Trophoblast cell (in vitro differentiated cells and primary cell): ENCODE results near the gene EPC2.

ENCODE experiments used
- DNase-seq, 2 donors: peaks; one replicate each; pipeline ENCODE4 v3.0.0-alpha.2; 2016
- H2AFZ ChIP-seq: 2 replicates; pipeline ENCODE4 v1.6.1; 2013; ENCODE audit warnings: low read length, moderate library complexity, mild to moderate bottlenecking; ENCODE audit not compliant: insufficient read depth, poor library complexity
- H2AK5ac ChIP-seq: 2 replicates; pipeline ENCODE4 v1.6.1; 2013; ENCODE audit warnings: mild to moderate bottlenecking, low read length
- H2BK120ac ChIP-seq: 2 replicates; pipeline ENCODE4 v1.6.1; 2013; ENCODE audit warnings: low read length, mild to moderate bottlenecking, moderate library complexity; ENCODE audit not compliant: insufficient read depth, poor library complexity
- H2BK12ac ChIP-seq: 2 replicates; pipeline ENCODE4 v1.6.1; 2013; ENCODE audit warnings: mild to moderate bottlenecking, low read length, moderate library complexity
- H2BK5ac ChIP-seq: 2 replicates; pipeline ENCODE4 v1.6.1; 2013; ENCODE audit warnings: low read length, low read depth, moderate library complexity, mild to moderate bottlenecking; ENCODE audit not compliant: poor library complexity
- H3K14ac ChIP-seq: 2 replicates; pipeline ENCODE4 v1.6.1; 2013; ENCODE audit warnings: mild to moderate bottlenecking, low read length
- H3K18ac ChIP-seq: 2 replicates; pipeline ENCODE4 v1.6.1; 2013; ENCODE audit warnings: mild to moderate bottlenecking, low read length
- H3K23ac ChIP-seq: 2 replicates; pipeline ENCODE4 v1.6.1; 2013; ENCODE audit warnings: low read length
- H3K27ac ChIP-seq: 2 replicates; pipeline ENCODE4 v1.5.1; 2013; ENCODE audit warnings: low read depth, mild to moderate bottlenecking, inconsistent platforms, low read length, moderate library complexity
- H3K27me3 ChIP-seq: 2 replicates; pipeline ENCODE4 v1.6.1; 2013; ENCODE audit warnings: inconsistent platforms, mild to moderate bottlenecking, low read length, moderate library complexity; ENCODE audit not compliant: insufficient read depth
- H3K36me3 ChIP-seq, 2 experiments: 1 replicate in 1 of 2; 2 replicates in 1 of 2; pipeline ENCODE4 v1.6.1; 2013; ENCODE audit warnings: low read length in 2 of 2, mild to moderate bottlenecking in 2 of 2, moderate library complexity in 1 of 2; ENCODE audit not compliant: insufficient read depth in 2 of 2, control insufficient read depth in 1 of 2
- H3K4ac ChIP-seq: 2 replicates; pipeline ENCODE4 v1.6.1; 2013; ENCODE audit warnings: low read depth, mild to moderate bottlenecking, low read length, moderate library complexity
- H3K4me1 ChIP-seq, 2 experiments: 1 replicate in 1 of 2; 2 replicates in 1 of 2; pipeline ENCODE4 v1.6.1; 2013; ENCODE audit warnings: low read length in 2 of 2, mild to moderate bottlenecking in 2 of 2, moderate library complexity in 1 of 2; ENCODE audit not compliant: insufficient read depth in 2 of 2, control insufficient read depth in 1 of 2
- H3K4me2 ChIP-seq: 2 replicates; pipeline ENCODE4 v1.6.1; 2013; ENCODE audit warnings: inconsistent platforms, mild to moderate bottlenecking, low read length, moderate library complexity
- H3K4me3 ChIP-seq: 2 replicates; pipeline ENCODE4 v1.5.1; 2013; ENCODE audit warnings: mild to moderate bottlenecking, low read depth, low read length, inconsistent platforms
- H3K79me1 ChIP-seq: one replicate; pipeline ENCODE4 v1.6.1; 2013; ENCODE audit warnings: low read length
- H3K79me2 ChIP-seq: 2 replicates; pipeline ENCODE4 v1.6.1; 2013; ENCODE audit warnings: low read length, mild to moderate bottlenecking; ENCODE audit not compliant: control insufficient read depth, insufficient read depth, poor library complexity
- H3K9ac ChIP-seq: 2 replicates; pipeline ENCODE4 v1.6.1; 2013; ENCODE audit warnings: mild to moderate bottlenecking, low read length
- H3K9me3 ChIP-seq: 2 replicates; pipeline ENCODE4 v1.6.1; 2013; ENCODE audit warnings: low read depth, mild to moderate bottlenecking, control low read depth, inconsistent platforms, low read length; ENCODE audit not compliant: insufficient read depth
- H4K12ac ChIP-seq: 2 replicates; pipeline ENCODE4 v1.6.1; 2013; ENCODE audit warnings: low read depth, mild to moderate bottlenecking, low read length, moderate library complexity
- H4K8ac ChIP-seq: 2 replicates; pipeline ENCODE4 v1.6.1; 2013; ENCODE audit warnings: low read depth, mild to moderate bottlenecking, low read length, moderate library complexity
- H4K91ac ChIP-seq: one replicate; pipeline ENCODE4 v1.6.1; 2013; ENCODE audit warnings: low read depth, mild to moderate bottlenecking, low read length, moderate library complexity
- WGBS: extraction: QIAGEN DNeasy Blood & Tissue Kit; methylation state at CpG from one replicate; pipeline ENCODE4 v1.1.7; 2013; ENCODE audit warnings: missing lambda C conversion rate; ENCODE audit not compliant: insufficient read length, insufficient coverage; ENCODE audit errors: extremely low coverage; 5-methylcytosine and 5-hydroxymethylcytosine counted together

EPC2 gene

DNA sequence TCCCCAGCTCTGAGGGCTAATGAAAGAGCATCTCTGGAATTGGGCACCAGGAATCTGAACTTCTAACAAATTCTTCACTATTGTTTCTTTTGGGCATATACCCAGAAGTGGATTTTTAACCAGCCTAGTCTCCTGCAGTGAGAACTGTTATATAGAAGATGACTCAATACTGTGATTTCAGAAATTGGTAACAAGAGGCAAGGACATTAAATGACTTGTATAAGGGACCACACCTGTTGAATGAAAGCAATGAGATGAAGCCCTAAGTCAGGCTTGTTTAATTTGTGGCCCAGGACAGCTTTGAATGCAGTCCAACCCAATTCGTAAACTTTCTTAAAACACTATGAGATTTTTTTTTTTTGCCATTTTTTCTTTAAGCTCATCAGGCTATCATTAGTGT, 57.9 kb downstream of the EPC2 start:
- H3K27ac ChIP-seq = no peak overlapping the region
- no peak overlapping the region for H3K4me3 ChIP-seq
- H3K4me1 ChIP-seq = no peaks in the 10 kb centered on the region
- H4K8ac ChIP-seq = no peak overlapping the region
- no peak overlapping the region for H2AK5ac ChIP-seq
- no peaks in the 10 kb centered on the region for H3K79me2 ChIP-seq
- H2BK120ac ChIP-seq = no peak overlapping the region
- WGBS = no CpG with 5 or more reads among the region's 1 CpG
- no peak overlapping the region for H3K14ac ChIP-seq
- DNase-seq = no peak
- H2BK5ac ChIP-seq = no peak overlapping the region
- no peak overlapping the region for H3K9ac ChIP-seq
- H4K91ac ChIP-seq = no peak overlapping the region
- H3K4ac ChIP-seq = no peak overlapping the region
- H3K79me1 ChIP-seq = no peaks in the 10 kb centered on the region
- no peak overlapping the region for H2AFZ ChIP-seq
- no peak overlapping the region for H2BK12ac ChIP-seq
- H4K12ac ChIP-seq = no peak overlapping the region
- H3K27me3 ChIP-seq = no peaks in the 10 kb centered on the region
- no peaks in the 10 kb centered on the region for H3K36me3 ChIP-seq
- H3K4me2 ChIP-seq = no peak overlapping the region
- no peak overlapping the region for H3K23ac ChIP-seq
- H3K18ac ChIP-seq = no peak overlapping the region
- peaks cover 2% of the 10 kb centered on the region for H3K9me3 ChIP-seq

DNA sequence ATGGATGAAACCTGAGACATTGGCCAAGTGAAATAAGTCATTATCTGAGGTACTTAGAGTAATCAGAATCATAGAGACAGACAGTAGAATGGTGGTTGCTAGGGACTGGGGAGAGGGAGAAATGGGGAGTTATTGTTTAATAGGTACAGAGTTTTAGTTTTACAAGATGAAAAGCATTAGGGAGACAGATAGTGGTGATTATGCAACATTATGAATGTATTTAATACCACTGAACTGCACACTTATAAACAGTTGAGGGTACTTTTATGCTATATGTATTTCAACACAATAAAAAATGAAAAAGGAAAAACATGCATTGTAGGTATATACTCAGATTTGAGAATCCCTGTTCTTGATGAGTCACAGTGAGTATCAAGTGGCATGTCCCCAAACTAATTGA, 59.7 kb downstream of the EPC2 start:
- Histone ChIP-seq H3K27ac (no peak overlapping the region), H3K9ac (no peak overlapping the region), H2BK120ac (no peak overlapping the region), H3K27me3 (no peaks in the 10 kb centered on the region), H2BK12ac (no peak overlapping the region), H2BK5ac (no peak overlapping the region), H3K4me1 (no peaks in the 10 kb centered on the region), H2AFZ (no peak overlapping the region), H3K79me1 (no peaks in the 10 kb centered on the region), H4K91ac (no peak overlapping the region), H2AK5ac (no peak overlapping the region), H3K18ac (no peak overlapping the region), H4K8ac (no peak overlapping the region), H3K23ac (no peak overlapping the region), H4K12ac (no peak overlapping the region), H3K4me2 (no peak overlapping the region), H3K4ac (no peak overlapping the region), H3K9me3 (peaks cover 2% of the 10 kb centered on the region), H3K79me2 (no peaks in the 10 kb centered on the region), H3K36me3 (no peaks in the 10 kb centered on the region), H3K14ac (no peak overlapping the region), H3K4me3 (no peak overlapping the region)
- DNase-seq = no peak

DNA sequence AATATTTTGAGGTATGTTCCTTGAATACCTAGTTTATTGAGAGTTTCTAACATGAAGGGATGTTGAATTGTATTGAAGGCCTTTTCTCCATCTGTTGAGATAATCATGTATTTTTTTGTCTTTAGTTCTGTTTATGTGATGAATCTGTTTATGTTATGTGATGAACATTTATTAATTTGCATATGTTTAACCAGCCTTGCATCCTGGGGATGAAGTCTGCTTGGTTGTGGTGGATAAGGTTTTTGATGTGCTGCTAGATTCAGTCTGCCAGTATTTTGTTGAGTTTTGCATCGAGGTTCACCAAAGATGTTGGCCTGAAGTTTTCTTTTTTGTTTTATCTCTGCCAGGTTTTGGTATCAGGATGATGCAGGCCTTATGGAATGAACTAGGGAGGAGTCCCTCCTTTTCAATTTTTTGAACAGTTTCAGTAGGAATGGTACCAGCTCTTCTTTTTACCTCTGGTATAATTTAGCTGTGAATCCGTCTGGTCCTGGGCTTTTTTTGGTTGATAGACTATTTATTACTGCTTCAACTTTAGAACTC, 71.9 kb downstream of the EPC2 start:
- WGBS = no CpG with 5 or more reads among the region's 2 CpGs
- Histone ChIP-seq H3K79me1 (peaks cover 4% of the 10 kb centered on the region), H3K27ac (no peak overlapping the region)

DNA sequence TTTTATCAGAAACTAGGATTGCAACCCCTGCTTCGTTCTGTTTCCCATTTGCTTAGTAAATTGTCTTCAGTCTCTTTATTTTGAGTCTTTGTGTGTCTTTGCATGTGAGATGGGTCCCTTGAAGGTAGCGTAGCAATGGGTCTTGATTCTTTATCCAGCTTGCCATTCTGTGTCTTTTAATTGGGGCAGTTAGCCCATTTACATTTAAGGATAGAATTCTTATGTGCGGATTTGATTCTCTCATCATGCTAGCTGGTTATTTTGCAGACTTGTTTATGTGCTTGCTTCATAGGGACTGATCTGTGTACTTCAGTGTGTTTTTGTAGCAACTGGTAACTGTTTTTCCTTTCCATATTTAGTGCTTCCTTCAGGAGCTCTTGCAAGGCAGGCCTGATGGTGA, 73.5 kb downstream of the EPC2 start:
- H3K27me3 ChIP-seq = no peaks in the 10 kb centered on the region
- no peaks in the 10 kb centered on the region for H3K36me3 ChIP-seq
- no peak overlapping the region for H3K4me2 ChIP-seq
- no peak overlapping the region for H3K4ac ChIP-seq
- peaks cover 4% of the 10 kb centered on the region for H3K79me1 ChIP-seq
- H3K4me1 ChIP-seq = peaks cover 14% of the 10 kb centered on the region in 2 experiments
- H3K23ac ChIP-seq = no peak overlapping the region
- no peak overlapping the region for H2BK5ac ChIP-seq
- no peak overlapping the region for H3K9ac ChIP-seq
- H2AK5ac ChIP-seq = no peak overlapping the region
- H4K91ac ChIP-seq = no peak overlapping the region
- no peaks in the 10 kb centered on the region for H3K9me3 ChIP-seq
- DNase-seq = no peak
- H4K12ac ChIP-seq = no peak overlapping the region
- WGBS = no CpG with 5 or more reads among the region's 3 CpGs
- no peak overlapping the region for H3K18ac ChIP-seq
- H2AFZ ChIP-seq = no peak overlapping the region
- H3K14ac ChIP-seq = no peak overlapping the region
- H4K8ac ChIP-seq = no peak overlapping the region
- peaks cover 5% of the 10 kb centered on the region for H3K79me2 ChIP-seq
- no peak overlapping the region for H2BK120ac ChIP-seq
- no peak overlapping the region for H2BK12ac ChIP-seq
- no peak overlapping the region for H3K27ac ChIP-seq
- no peak overlapping the region for H3K4me3 ChIP-seq

More for the DNA sequence above, 71.9 kb downstream of the EPC2 start:
- H3K23ac ChIP-seq = no peak overlapping the region
- H2AFZ ChIP-seq = no peak overlapping the region
- peaks cover 12 to 14% of the 10 kb centered on the region in 2 experiments for H3K4me1 ChIP-seq
- H3K14ac ChIP-seq = no peak overlapping the region
- H4K12ac ChIP-seq = no peak overlapping the region
- H3K27me3 ChIP-seq = no peaks in the 10 kb centered on the region
- H3K9ac ChIP-seq = no peak overlapping the region
- H4K91ac ChIP-seq = no peak overlapping the region
- H3K9me3 ChIP-seq = no peaks in the 10 kb centered on the region
- no peak overlapping the region for H2BK120ac ChIP-seq
- no peak overlapping the region for H3K4ac ChIP-seq
- no peak overlapping the region for H3K18ac ChIP-seq
- H3K79me2 ChIP-seq = peaks cover 5% of the 10 kb centered on the region
- H3K4me3 ChIP-seq = no peak overlapping the region
- H2BK12ac ChIP-seq = no peak overlapping the region
- DNase-seq = no peak
- no peak overlapping the region for H4K8ac ChIP-seq
- H3K36me3 ChIP-seq = no peaks in the 10 kb centered on the region
- no peak overlapping the region for H3K4me2 ChIP-seq
- no peak overlapping the region for H2AK5ac ChIP-seq
- H2BK5ac ChIP-seq = no peak overlapping the region
